Left renal pelvis (tissue), 4 donors: ENCODE data around the gene DDX39B. TPM values are rescaled to one million over a fixed set of nuclear protein-coding genes. Genes with fewer than 3 reads are reported as not detected.
"Not testable (repeated sequence)": the region's sequence is repeated elsewhere in the genome, so short reads cannot be mapped to it uniquely, and the experiment has no call there.

ENCODE experiments used
- DNase-seq, 4 donors: peaks; one replicate each; pipeline ENCODE4 v3.0.0-alpha.2; 2013; ENCODE audit warnings: low read depth in 4 of 4, low spot score in 3 of 4
- polyA plus RNA-seq, 4 donors: library from polyadenylated mRNA; unstranded; fragments of 120-200 nt; gene quantifications; one replicate each; pipeline ENCODE4 v1.2.1, GENCODE V29; 2013; ENCODE audit not compliant: insufficient read length in 4 of 4

The DDX39B gene
- polyA plus RNA-seq, 4 donors, result 448 to 682 (median 553) TPM

DNA sequence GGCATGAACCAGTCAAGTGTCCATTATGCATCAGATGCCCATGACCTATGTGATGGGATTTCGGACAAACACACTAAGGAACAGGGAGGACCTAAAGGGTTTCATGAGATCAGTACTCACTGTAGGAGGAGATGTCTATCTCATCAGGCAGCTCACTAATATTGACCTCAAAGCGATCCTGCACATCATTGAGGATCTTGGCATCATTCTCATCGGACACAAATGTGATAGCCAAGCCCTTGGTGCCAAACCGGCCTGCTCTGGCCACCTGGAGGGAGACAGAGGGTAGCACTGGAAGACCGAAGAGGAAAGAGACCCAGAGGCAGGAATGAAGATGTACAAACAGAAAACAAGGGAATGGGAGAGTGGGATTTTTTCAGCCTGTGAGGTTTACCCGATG is 11.1 kb downstream of the DDX39B start:
- no peak for DNase-seq

DNA sequence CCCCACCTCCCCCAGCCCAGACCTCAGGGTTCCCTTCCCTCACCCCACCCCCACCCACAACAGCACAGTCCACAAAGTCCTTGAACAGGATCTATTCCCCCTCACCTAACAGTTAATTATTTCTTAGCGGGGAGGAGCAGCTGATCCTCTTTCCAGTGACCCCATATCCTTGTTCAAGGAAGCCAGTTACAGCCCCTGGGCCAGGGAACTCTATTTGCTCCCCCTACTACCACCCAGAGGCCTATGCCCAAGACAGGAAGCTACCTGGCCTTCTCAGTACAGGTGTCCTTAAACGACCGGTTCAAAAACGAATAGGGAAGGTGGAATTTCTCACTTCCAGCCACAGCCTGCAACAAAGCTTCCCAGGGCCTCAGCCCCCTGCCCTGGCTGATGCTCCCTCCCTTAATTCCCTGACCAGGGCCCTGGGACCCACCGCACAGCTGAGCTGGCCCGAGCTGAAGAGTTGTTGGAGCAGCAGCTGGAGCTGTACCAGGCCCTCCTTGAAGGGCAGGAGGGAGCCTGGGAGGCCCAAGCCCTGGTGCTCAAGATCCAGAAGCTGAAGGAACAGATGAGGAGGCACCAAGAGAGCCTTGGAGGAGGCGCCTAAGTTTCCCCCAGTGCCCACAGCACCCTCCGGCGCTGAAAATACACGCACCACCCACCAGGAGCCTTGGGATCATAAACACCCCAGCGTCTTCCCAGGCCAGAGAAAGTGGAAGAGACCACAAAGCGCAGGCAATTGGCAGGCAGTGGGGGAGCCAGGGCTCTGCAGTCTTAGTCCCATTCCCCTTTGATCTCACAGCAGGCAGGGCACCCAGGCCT is 12.3 kb downstream of the DDX39B start:
- DNase-seq, result no peak

DNA sequence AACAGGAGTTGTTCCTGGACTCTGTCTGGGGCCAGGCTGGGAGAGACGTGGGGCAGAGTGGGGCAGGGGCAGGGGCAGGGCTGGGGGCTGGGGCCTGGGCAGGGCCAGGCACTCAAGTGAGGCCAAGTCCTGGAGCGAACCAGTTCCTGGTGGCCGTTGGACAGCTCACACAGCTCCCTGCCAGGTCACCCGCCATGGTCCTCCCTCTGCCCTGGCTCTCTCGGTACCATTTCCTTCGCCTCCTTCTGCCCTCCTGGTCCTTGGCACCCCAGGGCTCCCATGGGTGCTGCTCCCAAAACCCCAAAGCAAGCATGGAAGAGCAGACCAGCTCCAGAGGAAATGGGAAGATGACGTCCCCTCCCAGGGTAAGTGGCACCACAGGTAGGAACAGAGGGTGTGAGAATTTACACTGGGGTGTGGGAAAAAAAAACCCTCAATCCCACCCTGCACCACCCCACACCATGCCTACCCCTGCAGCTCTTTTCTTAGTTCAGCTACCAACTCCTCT is 12.9 kb downstream of the DDX39B start, which contains the start of gene MCCD1:
Gene MCCD1 (plus strand): TSS at position 142 of the 508 bp plus-strand sequence. CDS start 53 bp downstream, at position 195.
- DNase-seq, result no peak

DNA sequence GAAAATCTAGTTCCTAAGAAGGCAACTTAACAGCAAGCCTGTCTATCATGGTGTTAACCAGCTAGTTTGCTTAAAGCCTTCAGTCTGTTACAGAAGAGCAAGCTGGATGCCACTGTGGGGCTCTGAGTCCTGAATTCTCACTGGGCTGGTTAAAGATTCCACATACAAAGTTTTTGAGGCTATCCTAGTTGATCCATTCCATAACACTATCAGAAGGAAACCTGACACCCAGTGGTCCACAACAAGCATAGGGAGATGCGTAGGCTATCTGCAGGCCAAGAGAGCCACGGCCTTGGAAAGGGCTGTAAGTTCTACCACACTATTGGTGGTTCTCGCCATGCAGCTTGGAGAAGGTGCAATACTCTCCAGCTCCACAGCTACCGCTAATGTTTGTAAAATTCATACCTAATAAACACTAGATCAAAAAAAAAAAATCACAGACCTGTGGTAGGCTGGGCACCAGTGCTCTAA is 13.5 kb downstream of the DDX39B start:
- DNase-seq, result no peak

DNA sequence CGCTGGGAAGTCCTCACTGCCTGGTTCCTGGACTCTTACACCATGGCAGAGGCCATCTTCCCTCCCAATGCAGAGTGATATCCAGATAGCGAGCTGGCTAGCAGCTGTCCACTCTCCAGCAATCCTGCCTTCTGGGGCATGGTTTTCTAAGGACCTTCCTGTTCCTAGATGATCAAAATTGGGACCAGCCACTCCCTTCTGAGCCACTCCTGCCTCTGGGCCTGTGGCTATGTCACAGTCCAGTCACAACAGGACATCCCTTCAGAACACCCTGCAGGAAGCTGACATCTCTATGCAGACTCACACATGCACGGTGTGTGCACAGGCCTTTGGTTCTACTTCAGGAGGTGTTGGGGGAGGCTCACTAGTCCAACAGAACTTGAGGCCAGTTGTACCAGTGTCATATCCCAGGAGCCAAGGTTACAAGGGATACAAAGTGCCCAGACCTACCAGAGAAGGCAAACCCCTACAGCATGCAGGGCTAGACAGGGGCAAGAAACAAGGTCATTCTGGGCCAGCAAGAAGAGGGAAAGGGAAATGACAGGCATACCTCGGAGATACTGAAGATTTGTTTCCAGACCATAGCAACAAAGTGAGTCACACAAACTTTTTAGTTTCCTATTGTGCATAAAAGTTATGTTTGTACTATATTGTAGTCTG is 15.7 kb downstream of the DDX39B start:
- no peak for DNase-seq

DNA sequence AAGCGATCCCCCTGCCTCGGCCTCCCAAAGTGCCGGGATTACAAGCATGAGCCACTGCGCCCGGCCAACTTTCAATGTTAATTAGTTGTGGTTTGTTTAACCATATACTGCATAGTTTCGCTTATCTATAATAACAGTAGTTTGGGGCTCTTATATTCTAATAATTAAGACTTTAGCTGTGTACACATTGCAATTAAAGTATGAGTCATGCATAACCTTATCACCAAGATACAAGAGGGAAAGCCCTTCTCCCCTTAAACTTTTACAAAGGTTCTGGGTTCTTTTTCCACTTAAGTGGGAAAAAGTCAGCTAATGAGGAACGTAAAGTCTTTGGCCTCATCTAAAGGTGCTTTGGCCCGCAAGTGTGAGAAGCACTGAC is 16.3 kb downstream of the DDX39B start:
- no peak for DNase-seq

DNA sequence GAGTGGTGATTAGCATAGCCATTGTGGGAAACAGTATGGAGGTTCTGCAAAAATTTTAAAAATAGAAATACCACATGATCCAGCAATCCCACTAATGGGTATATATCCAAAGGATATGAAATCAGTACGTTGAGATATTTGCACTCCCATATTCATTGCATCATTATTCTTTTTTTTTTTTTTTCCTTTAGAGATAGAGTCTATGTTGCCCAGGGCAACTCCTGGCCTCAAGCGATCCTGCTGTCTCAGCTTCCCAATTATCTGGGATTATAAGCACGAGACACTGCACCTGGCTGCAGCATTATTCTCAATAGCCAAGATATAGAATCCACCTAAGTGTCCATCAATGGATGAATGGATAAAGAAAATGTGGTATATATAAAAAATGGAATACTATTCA is 20.0 kb downstream of the DDX39B start:
- no peak for DNase-seq

DNA sequence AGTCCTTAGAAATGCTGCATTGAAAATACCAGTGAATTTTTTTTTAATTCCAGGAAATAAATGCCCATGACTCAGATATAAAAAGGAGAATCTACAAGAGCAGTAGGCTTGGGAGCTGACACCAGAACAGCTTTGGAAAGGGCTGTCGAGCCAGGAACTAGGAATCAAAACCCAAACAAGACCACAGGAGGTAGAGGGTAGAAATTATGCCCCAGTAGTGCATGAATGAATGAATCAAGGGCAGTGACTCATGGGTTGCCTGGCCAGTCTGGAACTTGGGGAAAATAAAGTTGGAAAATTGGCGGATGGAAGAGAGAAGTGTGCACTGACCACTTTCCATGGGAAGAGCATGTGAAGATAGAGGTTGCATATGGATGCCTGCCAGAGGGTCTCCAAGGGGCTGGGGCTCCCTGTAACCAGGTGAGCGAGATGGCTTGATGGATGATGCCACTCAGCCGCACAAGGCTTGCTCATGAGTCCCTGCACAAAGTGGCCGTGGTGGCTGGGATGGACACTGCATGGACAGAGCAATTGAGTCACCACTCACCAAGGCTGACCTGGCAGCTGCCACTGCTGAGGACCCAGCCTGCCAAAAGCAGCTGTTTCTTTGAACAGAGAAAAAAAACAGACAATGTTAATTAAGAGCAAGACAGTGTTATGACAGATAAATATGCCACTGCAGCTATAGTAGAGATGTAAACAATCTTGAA is 28.2 kb downstream of the DDX39B start:
- DNase-seq, result no peak

DNA sequence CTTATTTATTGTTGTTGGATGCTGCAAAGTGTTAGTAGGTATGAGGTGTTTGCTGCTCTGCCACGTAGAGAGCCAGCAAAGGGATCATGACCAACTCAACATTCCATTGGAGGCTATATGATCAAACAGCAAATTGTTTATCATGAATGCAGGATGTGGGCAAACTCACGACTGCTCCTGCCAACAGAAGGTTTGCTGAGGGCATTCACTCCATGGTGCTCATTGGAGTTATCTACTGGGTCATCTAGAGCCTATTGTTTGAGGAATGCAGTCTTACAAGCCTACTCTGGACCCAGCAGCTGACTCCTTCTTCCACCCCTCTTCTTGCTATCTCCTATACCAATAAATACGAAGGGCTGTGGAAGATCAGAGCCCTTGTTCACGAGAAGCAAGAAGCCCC is 31.8 kb downstream of the DDX39B start:
- DNase-seq, result no peak

DNA sequence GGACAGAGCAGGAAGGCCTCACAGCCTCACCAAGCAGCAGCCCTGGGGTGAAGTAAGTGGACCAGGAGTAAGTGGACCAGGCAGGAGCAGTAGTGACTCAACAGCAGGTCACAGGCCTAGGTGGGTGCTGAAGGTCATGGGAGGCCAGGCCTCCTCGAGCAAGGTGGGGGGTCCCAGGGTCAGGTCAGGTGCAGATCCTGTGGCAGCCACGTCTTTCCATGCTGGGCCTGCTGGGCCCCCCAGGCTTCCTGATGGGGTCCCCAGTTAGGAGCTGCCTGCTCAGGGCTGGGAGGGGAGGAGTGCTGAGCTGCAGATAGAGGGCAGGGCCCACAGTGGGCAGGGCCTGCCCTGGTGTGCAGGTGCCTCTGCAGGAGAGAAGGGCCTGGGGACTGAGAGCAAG is 32.8 kb downstream of the DDX39B start:
- DNase-seq, result not testable (repeated sequence)

DNA sequence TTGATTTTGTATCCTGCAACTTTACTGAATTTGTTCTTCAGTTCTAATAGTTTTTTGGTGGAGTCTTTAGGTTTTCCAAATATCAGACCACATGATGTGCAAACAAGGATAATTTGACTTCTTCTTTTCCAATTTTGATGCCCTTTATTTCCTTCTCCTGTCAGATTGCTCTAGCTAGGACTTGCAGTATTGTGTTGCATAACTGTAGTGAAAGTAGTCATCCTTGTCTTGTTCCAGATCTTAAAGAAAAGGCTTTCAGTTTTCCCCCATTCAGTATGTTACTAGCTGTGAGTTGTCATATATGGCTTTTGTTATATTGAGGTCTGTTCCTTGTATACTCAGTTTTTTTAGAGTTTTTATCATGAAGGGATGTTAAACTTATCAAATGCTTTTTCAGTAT is 39.2 kb downstream of the DDX39B start:
- no peak for DNase-seq

DNA sequence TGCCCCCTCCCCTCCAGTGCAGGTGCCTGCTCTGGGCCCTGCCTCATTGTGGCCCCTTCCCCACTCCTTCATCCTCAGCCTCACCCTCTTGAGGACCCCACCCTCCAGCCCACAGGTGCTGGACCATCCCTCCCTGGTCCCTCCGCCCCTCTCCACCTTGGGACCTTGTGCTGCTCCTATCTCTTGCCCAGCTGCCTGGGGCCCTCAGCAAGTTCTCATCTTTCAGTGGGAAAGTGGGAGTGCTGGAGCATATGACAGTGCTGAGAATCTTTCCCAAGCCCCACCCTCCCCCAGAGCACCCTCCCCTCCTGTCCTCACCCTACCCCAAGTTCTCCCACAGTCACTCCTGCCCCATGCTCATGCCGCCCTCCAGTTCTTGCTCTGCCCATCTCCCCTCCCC is 42.2 kb downstream of the DDX39B start:
- not testable (repeated sequence) for DNase-seq

DNA sequence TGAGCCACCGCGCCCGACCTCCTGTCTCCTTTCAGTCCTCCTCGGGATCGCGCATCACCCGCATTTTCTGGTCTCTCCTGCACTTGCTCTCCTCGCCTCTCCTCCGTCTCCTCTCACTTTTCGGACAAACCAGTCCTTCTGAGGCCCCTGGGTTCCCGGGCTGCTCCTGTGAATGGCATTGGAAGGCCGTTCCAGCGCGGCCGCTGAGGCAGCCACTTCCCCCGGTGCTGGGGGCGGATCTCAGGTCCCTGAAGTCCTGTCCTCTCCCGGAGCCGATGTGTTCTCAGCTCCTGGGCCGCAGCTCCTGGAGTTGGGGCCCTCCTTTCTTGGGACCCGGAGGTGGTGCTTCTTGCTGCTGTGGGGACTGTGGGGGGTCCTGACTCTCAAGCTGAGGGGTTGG is 43.1 kb downstream of the DDX39B start:
- no peak for DNase-seq

DNA sequence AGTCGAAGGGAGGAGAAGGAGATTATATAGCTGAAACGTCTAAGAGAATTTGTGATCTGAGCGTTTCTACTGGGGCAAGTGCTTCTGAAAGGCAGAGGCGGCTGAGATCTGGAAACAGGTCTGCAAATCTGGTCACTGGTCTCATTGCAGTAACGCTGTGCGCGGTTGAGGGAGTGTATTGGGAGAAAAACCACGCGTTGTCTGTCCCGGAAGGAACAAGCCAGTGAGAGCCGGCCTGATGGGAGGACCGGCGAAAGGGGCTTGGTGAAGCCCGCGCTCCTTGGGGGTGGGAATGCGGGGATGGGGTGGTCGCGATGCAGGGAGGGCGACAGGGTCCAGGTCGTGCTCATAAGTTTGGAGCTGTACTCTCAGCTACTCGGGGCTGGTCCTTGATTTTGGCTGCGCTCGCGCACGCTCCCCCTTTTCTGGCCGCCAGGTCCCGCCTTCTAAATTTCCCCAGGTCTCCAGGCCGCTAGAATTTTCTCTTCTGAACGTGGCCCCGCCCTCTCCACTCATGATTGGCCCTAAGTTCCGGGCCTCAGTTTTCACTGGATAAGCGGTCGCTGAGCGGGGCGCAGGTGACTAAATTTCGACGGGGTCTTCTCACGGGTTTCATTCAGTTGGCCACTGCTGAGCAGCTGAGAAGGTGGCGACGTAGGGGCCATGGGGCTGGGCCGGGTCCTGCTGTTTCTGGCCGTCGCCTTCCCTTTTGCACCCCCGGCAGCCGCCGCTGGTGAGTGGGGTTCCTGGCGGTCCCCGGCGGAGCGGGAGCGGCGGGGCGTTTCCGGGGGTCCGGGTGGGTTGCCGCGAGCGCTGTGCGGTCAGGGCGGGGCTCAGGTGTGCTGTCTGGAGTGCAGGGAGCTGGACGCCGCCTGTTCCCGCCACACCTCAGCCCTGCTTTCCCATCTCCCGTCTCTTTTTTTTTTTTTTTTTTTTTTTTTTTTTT is 44.0 kb downstream of the DDX39B start, which contains the start of gene MICB:
Gene MICB (plus strand): TSS at position 615 of the 946 bp plus-strand sequence. CDS start 49 bp downstream, at position 664.
- DNase-seq, result peak in 1 of 4 donors; percentile 27

DNA sequence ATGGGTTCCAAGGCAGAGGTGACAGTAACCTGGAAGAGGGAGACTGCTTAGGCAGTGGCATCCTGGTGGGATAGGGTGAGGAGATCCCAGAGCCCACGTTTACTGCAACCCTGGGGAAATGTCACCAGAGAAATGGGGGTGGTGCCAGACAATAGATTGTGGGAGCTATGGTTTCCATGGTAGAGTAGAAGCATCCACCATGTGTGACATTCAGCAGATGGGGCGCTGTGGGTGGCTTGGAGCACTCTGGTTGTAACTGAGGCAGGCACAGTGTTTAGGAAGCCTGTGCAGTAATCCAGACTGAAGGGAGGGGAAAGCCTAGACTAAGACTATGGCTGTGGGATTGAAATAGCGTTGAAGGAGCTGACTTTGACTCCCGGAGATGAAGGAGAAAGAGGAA is 45.0 kb downstream of the DDX39B start:
- DNase-seq, result not testable (repeated sequence)

DNA sequence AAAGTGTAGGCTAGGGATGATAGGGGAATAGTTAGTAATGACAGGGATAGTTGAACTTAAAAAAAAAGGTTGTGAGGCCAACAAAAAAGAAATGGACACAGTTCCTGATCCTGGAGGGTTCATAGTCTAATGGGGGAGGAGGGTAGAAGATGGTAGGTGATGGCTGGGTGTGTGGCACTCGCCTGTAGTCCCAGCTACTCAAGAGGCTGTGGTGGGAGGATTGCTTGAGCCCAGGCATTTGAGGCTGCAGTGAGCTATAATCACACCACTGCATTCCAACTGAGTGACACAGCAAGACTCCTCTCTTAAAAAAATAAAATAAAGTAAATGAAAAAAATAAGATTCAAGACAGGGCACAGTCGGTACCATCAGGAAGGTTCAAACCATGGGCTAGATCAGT is 46.2 kb downstream of the DDX39B start:
- no peak for DNase-seq

DNA sequence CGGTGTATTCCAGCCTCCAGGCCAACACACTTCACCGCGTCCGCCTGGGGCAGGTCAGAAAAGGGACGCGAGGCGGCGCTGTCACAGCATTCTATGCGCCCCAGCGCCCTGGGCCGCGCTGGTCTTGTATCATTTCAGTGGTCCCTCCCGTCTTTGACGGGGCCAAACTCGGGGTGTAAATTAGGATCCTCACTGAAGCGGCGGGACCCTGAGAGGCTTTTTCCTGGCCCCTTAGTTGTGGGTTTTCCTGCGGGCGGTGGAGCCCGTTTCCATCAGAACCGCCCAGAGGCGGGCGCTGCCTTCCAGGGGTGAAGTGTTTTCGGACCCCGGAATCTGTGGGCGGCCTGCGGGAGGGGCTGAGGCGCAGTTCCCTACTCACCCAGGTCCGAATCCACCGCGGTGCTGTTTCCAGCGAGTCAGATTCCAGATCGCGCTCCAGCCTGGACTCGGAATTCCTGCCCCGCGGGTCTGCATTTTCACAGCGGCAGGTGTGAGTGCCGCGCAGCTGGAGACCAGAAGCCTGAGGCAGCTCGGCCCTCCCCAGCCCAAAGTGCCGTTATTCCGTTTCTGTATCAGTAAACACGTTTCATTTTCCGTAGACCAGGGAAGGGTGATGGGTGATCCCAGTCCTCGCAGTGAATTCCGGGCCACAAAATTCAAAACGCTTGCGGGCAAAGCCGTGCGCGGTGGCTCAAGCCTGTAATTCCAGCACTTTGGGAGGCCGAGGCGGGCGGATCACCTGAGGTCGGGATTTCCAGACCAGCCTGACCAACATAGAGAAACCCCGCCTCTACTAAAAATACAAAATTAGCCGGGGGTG is 47.7 kb downstream of the DDX39B start:
- peak in 2 of 4 donors; percentile 49 to 53 for DNase-seq

DNA sequence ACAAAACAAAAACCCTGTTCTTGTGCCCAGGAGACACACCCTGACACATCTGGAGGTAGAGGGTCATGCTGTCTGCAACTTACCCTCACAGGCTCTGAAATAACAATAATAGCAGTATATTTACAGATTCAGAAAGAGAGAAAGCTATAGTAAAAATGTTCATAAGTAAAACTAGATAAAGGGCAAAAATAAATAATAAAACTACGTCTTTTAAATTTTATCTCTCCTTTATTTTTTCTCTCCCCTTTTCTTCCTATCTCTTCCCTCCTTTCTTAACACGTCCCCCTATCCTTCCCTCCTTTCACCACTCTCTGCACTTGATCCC is 48.3 kb downstream of the DDX39B start:
- DNase-seq, result not testable (repeated sequence)
